ENCODE results near the gene PPP1R1C.

Gene PPP1R1C

DNA sequence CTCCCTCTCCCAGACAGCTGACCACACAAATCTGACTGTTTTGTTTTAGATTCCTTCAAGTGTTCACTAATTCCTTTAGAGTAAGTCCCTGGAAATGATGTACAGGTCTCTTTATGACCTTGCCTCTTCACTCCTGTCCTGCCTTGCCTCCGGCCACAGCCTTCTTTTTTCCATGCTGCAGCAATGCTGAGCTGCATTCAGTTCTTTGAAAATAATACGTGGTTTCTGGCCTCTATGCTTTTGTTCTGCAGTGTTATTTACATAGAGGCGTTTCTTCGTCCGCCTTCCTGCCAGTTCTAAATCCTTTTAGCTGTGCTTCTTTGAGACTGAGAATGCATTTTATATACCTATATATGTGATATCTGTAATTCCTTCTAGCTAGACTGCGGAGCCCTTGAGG lies 87.2 kb downstream of the PPP1R1C start:
- Histone ChIP-seq H3K36me3 (ENCODE audit: control insufficient read depth, low read length) (no peaks in the 10 kb centered on the region), H3K79me2 (ENCODE audit: control insufficient read depth, low read length) (no peaks in the 10 kb centered on the region), H3K9me3 (ENCODE audit: control insufficient read depth, insufficient read depth, low read length) (no peaks in the 10 kb centered on the region), H3K4me1 (ENCODE audit: control insufficient read depth, low read length) (no peaks in the 10 kb centered on the region), H3K27me3 (ENCODE audit: control insufficient read depth, low read length) (no peaks in the 10 kb centered on the region), H3F3A (ENCODE audit: control insufficient read depth, insufficient read depth) (no peaks in the 10 kb centered on the region), H4K20me1 (ENCODE audit: control insufficient read depth, insufficient read depth, low read depth, low read length) (no peaks in the 10 kb centered on the region), H3K27ac (ENCODE audit: low read depth, low read length) (no peak overlapping the region), H3K4me3 (ENCODE audit: low read length) (no peak overlapping the region), H3K9me2 (replicated peaks; ENCODE audit: control insufficient read depth, low read length) (no peaks in the 10 kb centered on the region), H3K4me2 (ENCODE audit: low read length) (no peak overlapping the region)
- TF ChIP-seq, protein P1, sequence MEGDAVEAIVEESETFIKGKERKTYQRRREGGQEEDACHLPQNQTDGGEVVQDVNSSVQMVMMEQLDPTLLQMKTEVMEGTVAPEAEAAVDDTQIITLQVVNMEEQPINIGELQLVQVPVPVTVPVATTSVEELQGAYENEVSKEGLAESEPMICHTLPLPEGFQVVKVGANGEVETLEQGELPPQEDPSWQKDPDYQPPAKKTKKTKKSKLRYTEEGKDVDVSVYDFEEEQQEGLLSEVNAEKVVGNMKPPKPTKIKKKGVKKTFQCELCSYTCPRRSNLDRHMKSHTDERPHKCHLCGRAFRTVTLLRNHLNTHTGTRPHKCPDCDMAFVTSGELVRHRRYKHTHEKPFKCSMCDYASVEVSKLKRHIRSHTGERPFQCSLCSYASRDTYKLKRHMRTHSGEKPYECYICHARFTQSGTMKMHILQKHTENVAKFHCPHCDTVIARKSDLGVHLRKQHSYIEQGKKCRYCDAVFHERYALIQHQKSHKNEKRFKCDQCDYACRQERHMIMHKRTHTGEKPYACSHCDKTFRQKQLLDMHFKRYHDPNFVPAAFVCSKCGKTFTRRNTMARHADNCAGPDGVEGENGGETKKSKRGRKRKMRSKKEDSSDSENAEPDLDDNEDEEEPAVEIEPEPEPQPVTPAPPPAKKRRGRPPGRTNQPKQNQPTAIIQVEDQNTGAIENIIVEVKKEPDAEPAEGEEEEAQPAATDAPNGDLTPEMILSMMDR (IDR thresholded peaks at IDR 0.05; ENCODE audit: low read depth, low read length, poor library complexity, severe bottlenecking): no peak
- TF ChIP-seq EZH2phosphoT487 (IDR thresholded peaks at IDR 0.05; ENCODE audit: borderline replicate concordance, low read length): no peak

DNA sequence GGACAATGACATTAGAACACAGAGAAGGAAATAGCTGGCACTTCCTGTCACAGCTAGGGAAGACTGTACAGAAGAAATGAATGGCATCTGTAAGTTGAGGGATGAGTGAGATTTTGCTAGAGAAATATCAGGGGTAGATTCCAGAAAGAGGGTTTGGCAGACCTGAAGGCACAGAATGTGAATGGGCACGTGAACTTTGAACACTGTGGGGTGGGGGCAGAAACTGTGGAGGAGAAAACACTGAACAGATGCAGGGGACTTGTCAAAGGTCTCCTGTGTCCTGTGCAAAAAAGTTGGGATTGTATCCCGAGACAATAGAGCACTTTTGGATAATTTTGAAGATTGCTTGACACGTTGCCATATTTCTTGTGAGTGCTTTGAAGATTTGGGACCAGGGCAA lies 88.0 kb downstream of the PPP1R1C start:
- Histone ChIP-seq H3F3A (ENCODE audit: control insufficient read depth, insufficient read depth) (no peaks in the 10 kb centered on the region), H3K27me3 (ENCODE audit: control insufficient read depth, low read length) (no peaks in the 10 kb centered on the region), H3K4me2 (ENCODE audit: low read length) (no peak overlapping the region), H3K79me2 (ENCODE audit: control insufficient read depth, low read length) (no peaks in the 10 kb centered on the region), H3K4me1 (ENCODE audit: control insufficient read depth, low read length) (no peaks in the 10 kb centered on the region), H3K36me3 (ENCODE audit: control insufficient read depth, low read length) (no peaks in the 10 kb centered on the region), H3K9me2 (replicated peaks; ENCODE audit: control insufficient read depth, low read length) (no peaks in the 10 kb centered on the region), H3K27ac (ENCODE audit: low read depth, low read length) (no peak overlapping the region), H4K20me1 (ENCODE audit: control insufficient read depth, insufficient read depth, low read depth, low read length) (no peaks in the 10 kb centered on the region), H3K4me3 (ENCODE audit: low read length) (no peak overlapping the region), H3K9me3 (ENCODE audit: control insufficient read depth, insufficient read depth, low read length) (no peaks in the 10 kb centered on the region)
- TF ChIP-seq EZH2phosphoT487 (IDR thresholded peaks at IDR 0.05; ENCODE audit: borderline replicate concordance, low read length): no peak
- TF ChIP-seq, protein P1 (IDR thresholded peaks at IDR 0.05; ENCODE audit: low read depth, low read length, poor library complexity, severe bottlenecking): no peak

DNA sequence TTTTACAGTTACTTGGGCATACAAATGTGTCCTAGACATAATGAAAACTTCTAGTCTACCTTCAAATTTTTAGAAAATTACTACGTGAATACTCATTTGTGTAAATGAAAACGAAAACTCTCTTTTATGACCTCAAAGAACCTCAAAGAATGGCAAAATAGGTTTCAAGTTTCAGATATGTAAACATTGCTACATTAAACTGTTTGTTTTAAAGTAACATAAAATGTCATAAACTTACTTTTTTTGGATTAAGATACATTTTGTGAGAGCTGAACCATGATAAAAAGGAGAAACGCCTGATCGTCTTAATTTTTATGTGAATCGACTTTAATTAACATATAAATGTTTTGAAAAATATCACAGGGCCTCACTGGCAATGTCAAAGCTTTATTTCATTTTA lies 91.4 kb downstream of the PPP1R1C start:
- Histone ChIP-seq H3K4me2 (ENCODE audit: low read length) (no peak overlapping the region), H3K36me3 (ENCODE audit: control insufficient read depth, low read length) (no peaks in the 10 kb centered on the region), H3K9me2 (replicated peaks; ENCODE audit: control insufficient read depth, low read length) (no peaks in the 10 kb centered on the region), H3K4me3 (ENCODE audit: low read length) (no peak overlapping the region), H3K79me2 (ENCODE audit: control insufficient read depth, low read length) (no peaks in the 10 kb centered on the region), H3K27ac (ENCODE audit: low read depth, low read length) (no peak overlapping the region), H3K4me1 (ENCODE audit: control insufficient read depth, low read length) (no peaks in the 10 kb centered on the region), H3K27me3 (ENCODE audit: control insufficient read depth, low read length) (no peaks in the 10 kb centered on the region), H3F3A (ENCODE audit: control insufficient read depth, insufficient read depth) (no peaks in the 10 kb centered on the region), H4K20me1 (ENCODE audit: control insufficient read depth, insufficient read depth, low read depth, low read length) (no peaks in the 10 kb centered on the region), H3K9me3 (ENCODE audit: control insufficient read depth, insufficient read depth, low read length) (no peaks in the 10 kb centered on the region)
- TF ChIP-seq, protein P1 (IDR thresholded peaks at IDR 0.05; ENCODE audit: low read depth, low read length, poor library complexity, severe bottlenecking): no peak
- no peak for TF ChIP-seq EZH2phosphoT487 (IDR thresholded peaks at IDR 0.05; ENCODE audit: borderline replicate concordance, low read length)
